Endodermal cell (in vitro differentiated cells): ENCODE measurements around the gene OR2A14. TPM values are rescaled to one million over a fixed set of nuclear protein-coding genes. Genes with fewer than 3 reads are reported as not detected.
"Not testable (repeated sequence)": the region's sequence is repeated elsewhere in the genome, so short reads cannot be mapped to it uniquely, and the experiment has no call there.

Experiments
- DNase-seq: peaks from one replicate; pipeline ENCODE4 v3.0.0-alpha.2; 2017
- H3K27ac ChIP-seq: 2 replicates; pipeline ENCODE4 v1.5.1; 2013; ENCODE audit warnings: mild to moderate bottlenecking, low read depth, low read length, moderate library complexity
- H3K27me3 ChIP-seq: 2 replicates; pipeline ENCODE4 v1.6.1; 2013; ENCODE audit warnings: mild to moderate bottlenecking, low read length, moderate library complexity; ENCODE audit not compliant: insufficient read depth, control insufficient read depth, poor library complexity, severe bottlenecking
- H3K36me3 ChIP-seq: 2 replicates; pipeline ENCODE4 v1.7.0; 2013; ENCODE audit warnings: mild to moderate bottlenecking, low read length, moderate library complexity; ENCODE audit not compliant: control insufficient read depth, insufficient read depth
- H3K4me1 ChIP-seq: one replicate; pipeline ENCODE4 v1.7.0; 2013; ENCODE audit warnings: low read length; ENCODE audit not compliant: control insufficient read depth, insufficient read depth
- H3K4me3 ChIP-seq: 2 replicates; pipeline ENCODE4 v1.5.1; 2013; ENCODE audit warnings: mild to moderate bottlenecking, low read length, moderate library complexity
- H3K9ac ChIP-seq: 2 replicates; pipeline ENCODE4 v1.6.1; 2013; ENCODE audit warnings: mild to moderate bottlenecking, low read length, moderate library complexity; ENCODE audit not compliant: poor library complexity, severe bottlenecking; ENCODE audit errors: extremely low read depth
- H3K9me3 ChIP-seq: 2 replicates; pipeline ENCODE4 v1.6.1; 2013; ENCODE audit warnings: mild to moderate bottlenecking, low read length, moderate library complexity; ENCODE audit not compliant: control insufficient read depth
- H3K27ac Mint-ChIP-seq: 2 replicates; pipeline ENCODE4 v1.8.0; 2020; ENCODE audit warnings: mixed read lengths
- H3K27me3 Mint-ChIP-seq: 2 replicates; pipeline ENCODE4 v1.8.0; 2021; ENCODE audit warnings: mild to moderate bottlenecking, mixed read lengths; ENCODE audit not compliant: insufficient read depth
- H3K36me3 Mint-ChIP-seq: 2 replicates; pipeline ENCODE4 v1.8.0; 2020; ENCODE audit warnings: low read depth, mixed read lengths
- H3K4me1 Mint-ChIP-seq: 2 replicates; pipeline ENCODE4 v1.8.0; 2020; ENCODE audit warnings: mixed read lengths
- H3K4me3 Mint-ChIP-seq: 2 replicates; pipeline ENCODE4 v1.8.0; 2020; ENCODE audit warnings: mild to moderate bottlenecking, moderate library complexity, mixed read lengths
- H3K9me3 Mint-ChIP-seq: 2 replicates; pipeline ENCODE4 v1.8.0; 2020; ENCODE audit warnings: mild to moderate bottlenecking, mixed read lengths
- WGBS, 2 experiments: methylation state at CpG; one replicate each; pipeline versions ENCODE4 v1.1.5 to v1.1.7; 2013; ENCODE audit warnings: missing lambda C conversion rate in 2 of 2, mixed read lengths in 1 of 2; ENCODE audit not compliant: insufficient coverage in 1 of 2, insufficient read length in 1 of 2; 5-methylcytosine and 5-hydroxymethylcytosine counted together
- total RNA-seq, 2 donors: library from RNA; stranded (reverse); fragmentation: NEBNext Ultra II Directional in 1 of 2; extraction: Animal tissue kit (Norgen Biotek cat#: 25700) in 1 of 2; gene quantifications; 2 replicates in 1 of 2; 3 replicates in 1 of 2; pipeline ENCODE4 v1.2.1, GENCODE V29; 2021
- TF ChIP-seq, protein P1 (sequence below): fragments of 200-600 bp; sonication (generic); conservative IDR thresholded peaks from 2 replicates; pipeline ENCODE4 v1.5.0; 2021; ENCODE audit warnings: antibody characterized with exemption, mild to moderate bottlenecking

Gene OR2A14
- total RNA-seq, 2 donors from 2014 or later, result not detected

DNA sequence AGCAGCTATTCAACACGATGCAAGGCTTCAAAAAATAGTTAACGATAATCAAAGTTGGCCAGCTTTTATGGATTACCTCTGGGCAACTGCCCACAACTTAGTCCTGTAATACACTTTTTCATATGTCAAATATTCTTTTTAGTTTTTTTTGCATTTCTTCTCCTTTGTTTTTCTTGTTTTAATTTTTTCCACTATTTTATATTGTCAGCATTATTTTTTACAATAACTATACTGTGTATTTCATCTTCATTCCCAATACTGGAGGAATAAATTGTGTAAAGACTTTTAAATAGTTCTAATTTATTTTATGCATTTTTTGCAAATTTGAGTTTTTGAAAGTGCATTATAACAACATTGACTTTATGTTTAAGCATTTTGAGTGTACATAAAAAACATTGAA, 41.8 kb downstream of the OR2A14 start:
- Histone ChIP-seq H3K9ac (no peak overlapping the region), H3K27ac (no peak overlapping the region), H3K9me3 (no peaks in the 10 kb centered on the region), H3K4me3 (no peak overlapping the region), H3K36me3 (no peaks in the 10 kb centered on the region), H3K4me1 (no peaks in the 10 kb centered on the region), H3K27me3 (no peaks in the 10 kb centered on the region)
- no peaks in the 10 kb centered on the region for H3K4me1 Mint-ChIP-seq
- H3K27ac Mint-ChIP-seq, result no peak overlapping the region
- no peaks in the 10 kb centered on the region for H3K9me3 Mint-ChIP-seq
- TF ChIP-seq, protein P1, sequence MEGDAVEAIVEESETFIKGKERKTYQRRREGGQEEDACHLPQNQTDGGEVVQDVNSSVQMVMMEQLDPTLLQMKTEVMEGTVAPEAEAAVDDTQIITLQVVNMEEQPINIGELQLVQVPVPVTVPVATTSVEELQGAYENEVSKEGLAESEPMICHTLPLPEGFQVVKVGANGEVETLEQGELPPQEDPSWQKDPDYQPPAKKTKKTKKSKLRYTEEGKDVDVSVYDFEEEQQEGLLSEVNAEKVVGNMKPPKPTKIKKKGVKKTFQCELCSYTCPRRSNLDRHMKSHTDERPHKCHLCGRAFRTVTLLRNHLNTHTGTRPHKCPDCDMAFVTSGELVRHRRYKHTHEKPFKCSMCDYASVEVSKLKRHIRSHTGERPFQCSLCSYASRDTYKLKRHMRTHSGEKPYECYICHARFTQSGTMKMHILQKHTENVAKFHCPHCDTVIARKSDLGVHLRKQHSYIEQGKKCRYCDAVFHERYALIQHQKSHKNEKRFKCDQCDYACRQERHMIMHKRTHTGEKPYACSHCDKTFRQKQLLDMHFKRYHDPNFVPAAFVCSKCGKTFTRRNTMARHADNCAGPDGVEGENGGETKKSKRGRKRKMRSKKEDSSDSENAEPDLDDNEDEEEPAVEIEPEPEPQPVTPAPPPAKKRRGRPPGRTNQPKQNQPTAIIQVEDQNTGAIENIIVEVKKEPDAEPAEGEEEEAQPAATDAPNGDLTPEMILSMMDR, result no peak
- no peak overlapping the region for H3K4me3 Mint-ChIP-seq
- no peaks in the 10 kb centered on the region for H3K27me3 Mint-ChIP-seq
- H3K36me3 Mint-ChIP-seq, result no peaks in the 10 kb centered on the region
- DNase-seq, result no peak
- WGBS, 2 experiments, result 69 to 85% methylated on average over 2 of the region's 2 CpGs

DNA sequence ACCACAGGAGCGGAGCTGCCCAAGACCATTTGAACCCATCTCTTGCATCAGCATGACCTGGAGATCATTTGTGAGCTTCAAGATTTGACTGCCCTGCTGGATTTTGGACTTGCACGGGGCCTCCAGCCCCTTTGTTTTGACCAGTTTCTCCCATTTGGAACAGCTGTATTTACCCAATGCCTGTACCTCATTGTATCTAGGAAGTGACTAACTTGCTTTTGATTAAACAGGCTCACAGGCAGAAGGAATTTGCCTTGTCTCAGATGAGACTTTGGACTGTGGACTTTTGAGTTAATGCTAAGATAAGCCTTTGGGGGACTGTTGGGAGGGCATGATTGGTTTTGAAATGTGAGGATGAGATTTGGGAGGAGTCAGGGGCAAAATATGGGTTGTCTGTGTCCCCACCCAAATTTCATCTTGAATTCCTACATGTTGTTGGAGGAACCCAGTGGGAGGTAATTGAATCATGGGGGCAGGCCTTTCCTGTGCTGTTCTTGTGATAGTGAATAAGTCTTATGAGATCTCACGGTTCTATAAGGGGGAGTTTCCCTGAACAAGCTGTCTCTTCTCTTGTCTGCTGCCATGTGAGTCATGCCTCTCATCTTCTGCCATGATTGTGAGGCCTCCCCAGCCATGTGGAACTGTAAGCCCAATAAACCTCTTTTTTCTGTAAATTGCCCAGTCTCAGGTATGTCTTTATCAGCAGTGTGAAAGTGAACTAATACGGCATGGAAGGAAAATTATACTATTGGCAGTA, 48.8 kb downstream of the OR2A14 start:
- WGBS, 2 experiments, result 86 to 91% methylated on average over 4 of the region's 4 CpGs
- H3K4me3 Mint-ChIP-seq, H3K27me3 ChIP-seq, H3K4me1 Mint-ChIP-seq, H3K4me1 ChIP-seq, H3K27me3 Mint-ChIP-seq, DNase-seq, H3K27ac ChIP-seq, H3K36me3 ChIP-seq, H3K36me3 Mint-ChIP-seq, H3K9ac ChIP-seq, H3K27ac Mint-ChIP-seq, H3K4me3 ChIP-seq: not testable (repeated sequence)
- peaks cover 14% of the 10 kb centered on the region for H3K9me3 ChIP-seq
- peaks cover 14% of the 10 kb centered on the region for H3K9me3 Mint-ChIP-seq

DNA sequence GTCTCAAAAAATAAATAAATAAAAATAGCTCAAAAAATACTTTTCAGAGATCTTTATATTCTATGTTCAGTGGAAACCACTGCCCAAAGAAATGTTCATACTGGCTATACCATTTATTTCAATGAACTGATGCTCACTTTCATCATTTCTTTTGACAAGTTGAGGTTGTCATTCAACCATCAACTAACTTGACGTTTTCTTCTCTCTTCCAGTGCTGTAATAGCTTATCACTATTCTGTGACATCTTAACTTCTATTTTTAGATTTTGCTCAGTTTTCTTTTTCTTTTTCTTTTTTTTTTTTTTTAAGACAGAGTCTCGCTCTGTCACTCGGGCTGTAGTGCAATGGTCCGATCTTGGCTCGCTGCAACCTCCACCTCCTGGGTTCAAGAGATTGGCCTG, 51.6 kb downstream of the OR2A14 start:
- Histone ChIP-seq H3K27me3 (no peaks in the 10 kb centered on the region), H3K27ac (no peak overlapping the region), H3K9ac (no peak overlapping the region), H3K4me1 (no peaks in the 10 kb centered on the region), H3K9me3 (peaks cover 14% of the 10 kb centered on the region), H3K4me3 (no peak overlapping the region), H3K36me3 (no peaks in the 10 kb centered on the region)
- TF ChIP-seq, protein P1, result no peak
- Mint-ChIP-seq H3K4me1 (no peaks in the 10 kb centered on the region), H3K36me3 (peaks cover 8% of the 10 kb centered on the region), H3K27ac (no peak overlapping the region), H3K4me3 (no peak overlapping the region), H3K9me3 (peaks cover 14% of the 10 kb centered on the region), H3K27me3 (no peaks in the 10 kb centered on the region)
- DNase-seq, result no peak
- WGBS, 2 experiments, result 75 to 93% methylated on average over 1 to 5 of the region's 5 CpGs
